HepG2 (cell line): ENCODE measurements around the gene P4HB. TPM values are rescaled to one million over a fixed set of nuclear protein-coding genes. Genes with fewer than 3 reads are reported as not detected.

ENCODE experiments used
- AKAP8 ChIP-seq: sonication (generic); formaldehyde crosslinking; IDR thresholded peaks from 2 replicates; pipeline ENCODE4 v1.5.1; 2020; ENCODE audit warnings: mild to moderate bottlenecking, missing genetic modification reagents
- BHLHE40 ChIP-seq: IDR thresholded peaks from 2 replicates; pipeline ENCODE4 v1.6.1; 2011; ENCODE audit warnings: low read length, improper control_type of control experiment
- CREM ChIP-seq, 2 experiments: sonication (generic) in 1 of 2; formaldehyde crosslinking in 1 of 2; IDR thresholded peaks; 2 replicates each; pipeline versions ENCODE4 v1.4.0 to v1.6.1; 2016 to 2020; ENCODE audit warnings: antibody characterized with exemption in 1 of 2, mild to moderate bottlenecking in 1 of 2, missing genetic modification reagents in 1 of 2
- FIP1L1 ChIP-seq: fragments of 200-400 bp; formaldehyde crosslinking; IDR thresholded peaks from 2 replicates; pipeline ENCODE4 v1.6.1; 2018; ENCODE audit warnings: low read depth, mild to moderate bottlenecking, low read length, moderate library complexity, borderline replicate concordance; ENCODE audit not compliant: insufficient read depth
- FOXK1 ChIP-seq: sonication (generic); formaldehyde crosslinking; IDR thresholded peaks from 2 replicates; pipeline ENCODE4 v1.4.0; 2020; ENCODE audit warnings: low read depth, missing genetic modification reagents, borderline replicate concordance
- MEIS2 ChIP-seq: sonication (generic); formaldehyde crosslinking; IDR thresholded peaks from 2 replicates; pipeline ENCODE4 v1.9.0; 2021; ENCODE audit warnings: mild to moderate bottlenecking, missing genetic modification reagents
- NFATC3 ChIP-seq: sonication (generic); formaldehyde crosslinking; IDR thresholded peaks from 2 replicates; pipeline ENCODE4 v1.5.1; 2020; ENCODE audit warnings: mild to moderate bottlenecking, missing genetic modification reagents
- NFRKB ChIP-seq: fragments of 450-650 bp; IDR thresholded peaks from 2 replicates; pipeline ENCODE4 v1.6.1; 2017
- STAG1 ChIP-seq: sonication (generic); formaldehyde crosslinking; IDR thresholded peaks from 2 replicates; pipeline ENCODE4 v1.4.0; 2020; ENCODE audit warnings: missing genetic modification reagents
- ZNF367 ChIP-seq: sonication (generic); formaldehyde crosslinking; IDR thresholded peaks from 2 replicates; pipeline ENCODE4 v1.4.0; 2020; ENCODE audit warnings: missing genetic modification reagents, borderline replicate concordance
- ZNF616 ChIP-seq: sonication (generic); formaldehyde crosslinking; IDR thresholded peaks from 2 replicates; pipeline ENCODE4 v1.5.0; 2020; ENCODE audit warnings: low read depth, mild to moderate bottlenecking, missing genetic modification reagents
- ZNF766 ChIP-seq: sonication (generic); formaldehyde crosslinking; IDR thresholded peaks from 2 replicates; pipeline ENCODE4 v1.5.0; 2020; ENCODE audit warnings: missing genetic modification reagents, borderline replicate concordance
- ZNF788 ChIP-seq: sonication (generic); formaldehyde crosslinking; IDR thresholded peaks from 2 replicates; pipeline ENCODE4 v1.5.0; 2020; ENCODE audit warnings: mild to moderate bottlenecking, missing genetic modification reagents, borderline replicate concordance
- ZSCAN29 ChIP-seq: sonication (generic); formaldehyde crosslinking; conservative IDR thresholded peaks from 2 replicates; pipeline ENCODE4 v1.4.0; 2020; ENCODE audit warnings: mild to moderate bottlenecking, missing genetic modification reagents
- polyA plus RNA-seq, 8 experiments: library from polyadenylated mRNA; depleted of rRNA in 3 of 8; stranded (reverse) in 7 of 8; unstranded in 1 of 8; fragments of >200 nt; fragmentation: Illumina TruSeq in 4 of 8; extraction: Trizol in 4 of 8; gene quantifications; 2 replicates each; pipeline versions ENCODE4 v1.2.1 to v1.2.3, GENCODE V29; 2011 to 2016; ENCODE audit warnings: low read depth in 4 of 8, missing spikeins in 1 of 8, mixed read lengths in 1 of 8; ENCODE audit not compliant: insufficient read depth in 1 of 8
- total RNA-seq, 5 experiments: library from RNA; depleted of rRNA; stranded (reverse); fragments of >200 nt; fragmentation: Illumina TruSeq; extraction: Trizol; gene quantifications; 2 replicates each; pipeline ENCODE4 v1.2.3, GENCODE V29; 2016; ENCODE audit warnings: low read depth in 1 of 5
- TF ChIP-seq, protein P1 (sequence below): sonication (generic); formaldehyde crosslinking; IDR thresholded peaks from 2 replicates; pipeline ENCODE4 v1.5.1; 2020; ENCODE audit warnings: missing genetic modification reagents, mild to moderate bottlenecking, borderline replicate concordance
- TF ChIP-seq, protein P2 (sequence below): sonication (generic); formaldehyde crosslinking; IDR thresholded peaks from 2 replicates; pipeline ENCODE4 v1.4.0; 2020; ENCODE audit warnings: mild to moderate bottlenecking, missing genetic modification reagents
- TF ChIP-seq, protein P3 (sequence below): IDR thresholded peaks from 2 replicates; pipeline ENCODE4 v1.6.1; 2012; ENCODE audit warnings: inconsistent platforms
- TF ChIP-seq, protein P4 (sequence below): sonication (generic); formaldehyde crosslinking; IDR thresholded peaks from 2 replicates; pipeline ENCODE4 v1.8.0; 2022; ENCODE audit warnings: mild to moderate bottlenecking, missing genetic modification reagents; ENCODE audit not compliant: insufficient replicate concordance
- TF ChIP-seq, protein P5 (sequence below): sonication (generic); formaldehyde crosslinking; IDR thresholded peaks from 2 replicates; pipeline ENCODE4 v1.4.0; 2020; ENCODE audit warnings: mild to moderate bottlenecking, missing genetic modification reagents
- TF ChIP-seq, protein P6 (sequence below): sonication (generic); formaldehyde crosslinking; IDR thresholded peaks from 2 replicates; pipeline ENCODE4 v1.8.0; 2022; ENCODE audit warnings: missing genetic modification reagents, mild to moderate bottlenecking, borderline replicate concordance

Gene P4HB
- total and polyA plus RNA-seq, 2 of the 13 experiments (the other 11 are each of a cell fraction or from before 2014, with no cell fraction given), result 185 to 782 TPM

DNA sequence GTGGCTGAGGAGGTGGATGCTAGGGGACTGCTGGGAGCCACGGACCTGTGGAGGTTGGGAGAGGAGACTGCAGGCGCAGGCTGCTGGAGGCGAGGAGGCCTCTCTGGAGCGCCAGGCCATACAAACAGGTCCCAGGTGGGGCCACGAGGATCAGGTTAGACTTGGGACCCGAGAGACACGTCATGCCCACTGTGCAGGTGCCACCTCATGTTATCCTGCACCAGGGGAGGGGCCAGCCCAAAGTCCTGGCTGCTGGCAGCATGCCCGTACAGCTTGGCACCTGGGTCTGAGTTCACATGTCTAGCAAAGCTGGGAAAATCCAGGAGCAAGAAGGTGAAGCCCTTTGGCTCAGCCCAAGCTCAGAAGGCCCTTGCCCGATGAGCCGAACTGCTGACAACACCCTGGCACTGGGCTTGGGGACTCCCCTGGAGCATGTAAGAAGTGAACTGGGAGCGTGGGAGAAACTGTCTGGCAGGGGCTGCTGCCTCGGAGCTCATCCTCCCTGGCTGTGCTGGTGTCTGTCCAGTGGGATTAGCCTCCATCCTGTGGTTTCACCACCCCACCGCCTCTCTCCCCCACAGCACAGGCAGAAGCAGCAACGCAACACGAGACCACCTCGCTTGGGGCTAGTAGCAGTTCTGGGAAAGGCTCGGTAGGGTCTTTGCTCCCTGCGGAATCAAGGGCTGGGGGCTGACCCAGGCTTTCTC lies 5.6 kb upstream of the P4HB start (continued):
- peak; percentile 32; the same call in 1 of the 2 replicates for TF ChIP-seq BHLHE40
- TF ChIP-seq ZNF766 (CRISPR knock-in tag), result no peak
- TF ChIP-seq FOXK1 (CRISPR knock-in tag), result no peak
- TF ChIP-seq, protein P1, sequence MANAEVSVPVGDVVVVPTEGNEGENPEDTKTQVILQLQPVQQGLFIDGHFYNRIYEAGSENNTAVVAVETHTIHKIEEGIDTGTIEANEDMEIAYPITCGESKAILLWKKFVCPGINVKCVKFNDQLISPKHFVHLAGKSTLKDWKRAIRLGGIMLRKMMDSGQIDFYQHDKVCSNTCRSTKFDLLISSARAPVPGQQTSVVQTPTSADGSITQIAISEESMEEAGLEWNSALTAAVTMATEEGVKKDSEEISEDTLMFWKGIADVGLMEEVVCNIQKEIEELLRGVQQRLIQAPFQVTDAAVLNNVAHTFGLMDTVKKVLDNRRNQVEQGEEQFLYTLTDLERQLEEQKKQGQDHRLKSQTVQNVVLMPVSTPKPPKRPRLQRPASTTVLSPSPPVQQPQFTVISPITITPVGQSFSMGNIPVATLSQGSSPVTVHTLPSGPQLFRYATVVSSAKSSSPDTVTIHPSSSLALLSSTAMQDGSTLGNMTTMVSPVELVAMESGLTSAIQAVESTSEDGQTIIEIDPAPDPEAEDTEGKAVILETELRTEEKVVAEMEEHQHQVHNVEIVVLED (CRISPR knock-in tag), result no peak
- TF ChIP-seq, protein P2, sequence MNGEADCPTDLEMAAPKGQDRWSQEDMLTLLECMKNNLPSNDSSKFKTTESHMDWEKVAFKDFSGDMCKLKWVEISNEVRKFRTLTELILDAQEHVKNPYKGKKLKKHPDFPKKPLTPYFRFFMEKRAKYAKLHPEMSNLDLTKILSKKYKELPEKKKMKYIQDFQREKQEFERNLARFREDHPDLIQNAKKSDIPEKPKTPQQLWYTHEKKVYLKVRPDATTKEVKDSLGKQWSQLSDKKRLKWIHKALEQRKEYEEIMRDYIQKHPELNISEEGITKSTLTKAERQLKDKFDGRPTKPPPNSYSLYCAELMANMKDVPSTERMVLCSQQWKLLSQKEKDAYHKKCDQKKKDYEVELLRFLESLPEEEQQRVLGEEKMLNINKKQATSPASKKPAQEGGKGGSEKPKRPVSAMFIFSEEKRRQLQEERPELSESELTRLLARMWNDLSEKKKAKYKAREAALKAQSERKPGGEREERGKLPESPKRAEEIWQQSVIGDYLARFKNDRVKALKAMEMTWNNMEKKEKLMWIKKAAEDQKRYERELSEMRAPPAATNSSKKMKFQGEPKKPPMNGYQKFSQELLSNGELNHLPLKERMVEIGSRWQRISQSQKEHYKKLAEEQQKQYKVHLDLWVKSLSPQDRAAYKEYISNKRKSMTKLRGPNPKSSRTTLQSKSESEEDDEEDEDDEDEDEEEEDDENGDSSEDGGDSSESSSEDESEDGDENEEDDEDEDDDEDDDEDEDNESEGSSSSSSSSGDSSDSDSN, result 0 out of 2 replicates have a peak, but pooled peaks have one; percentile 16
- no peak for TF ChIP-seq ZSCAN29 (CRISPR knock-in tag)
- 0 out of 2 replicates have a peak, but pooled peaks have one; percentile 74 for TF ChIP-seq FIP1L1
- TF ChIP-seq MEIS2 (CRISPR knock-in tag), result no peak
- TF ChIP-seq, protein P3, sequence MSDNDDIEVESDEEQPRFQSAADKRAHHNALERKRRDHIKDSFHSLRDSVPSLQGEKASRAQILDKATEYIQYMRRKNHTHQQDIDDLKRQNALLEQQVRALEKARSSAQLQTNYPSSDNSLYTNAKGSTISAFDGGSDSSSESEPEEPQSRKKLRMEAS, result peak; percentile 51; the same call in 1 of the 2 replicates
- TF ChIP-seq, protein P4, sequence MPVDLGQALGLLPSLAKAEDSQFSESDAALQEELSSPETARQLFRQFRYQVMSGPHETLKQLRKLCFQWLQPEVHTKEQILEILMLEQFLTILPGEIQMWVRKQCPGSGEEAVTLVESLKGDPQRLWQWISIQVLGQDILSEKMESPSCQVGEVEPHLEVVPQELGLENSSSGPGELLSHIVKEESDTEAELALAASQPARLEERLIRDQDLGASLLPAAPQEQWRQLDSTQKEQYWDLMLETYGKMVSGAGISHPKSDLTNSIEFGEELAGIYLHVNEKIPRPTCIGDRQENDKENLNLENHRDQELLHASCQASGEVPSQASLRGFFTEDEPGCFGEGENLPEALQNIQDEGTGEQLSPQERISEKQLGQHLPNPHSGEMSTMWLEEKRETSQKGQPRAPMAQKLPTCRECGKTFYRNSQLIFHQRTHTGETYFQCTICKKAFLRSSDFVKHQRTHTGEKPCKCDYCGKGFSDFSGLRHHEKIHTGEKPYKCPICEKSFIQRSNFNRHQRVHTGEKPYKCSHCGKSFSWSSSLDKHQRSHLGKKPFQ (CRISPR knock-in tag), result no peak
- no peak for TF ChIP-seq ZNF616 (CRISPR knock-in tag)
- TF ChIP-seq ZNF788 (CRISPR knock-in tag), result no peak
- TF ChIP-seq ZNF367 (CRISPR knock-in tag), result no peak
- no peak; the same call in 1 of the 2 replicates for TF ChIP-seq CREM (IDR thresholded peaks at IDR 0.05)
- no peak for TF ChIP-seq CREM (CRISPR knock-in tag; IDR thresholded peaks at IDR 0.05)
- no peak for TF ChIP-seq AKAP8 (CRISPR knock-in tag)
- no peak for TF ChIP-seq STAG1
- 0 out of 2 replicates have a peak, but pooled peaks have one; percentile 10 for TF ChIP-seq NFATC3 (CRISPR knock-in tag)
- TF ChIP-seq NFRKB, result no peak
- TF ChIP-seq, protein P5, sequence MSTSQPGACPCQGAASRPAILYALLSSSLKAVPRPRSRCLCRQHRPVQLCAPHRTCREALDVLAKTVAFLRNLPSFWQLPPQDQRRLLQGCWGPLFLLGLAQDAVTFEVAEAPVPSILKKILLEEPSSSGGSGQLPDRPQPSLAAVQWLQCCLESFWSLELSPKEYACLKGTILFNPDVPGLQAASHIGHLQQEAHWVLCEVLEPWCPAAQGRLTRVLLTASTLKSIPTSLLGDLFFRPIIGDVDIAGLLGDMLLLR (CRISPR knock-in tag), result 0 out of 2 replicates have a peak, but pooled peaks have one; percentile 51
- TF ChIP-seq, protein P6, sequence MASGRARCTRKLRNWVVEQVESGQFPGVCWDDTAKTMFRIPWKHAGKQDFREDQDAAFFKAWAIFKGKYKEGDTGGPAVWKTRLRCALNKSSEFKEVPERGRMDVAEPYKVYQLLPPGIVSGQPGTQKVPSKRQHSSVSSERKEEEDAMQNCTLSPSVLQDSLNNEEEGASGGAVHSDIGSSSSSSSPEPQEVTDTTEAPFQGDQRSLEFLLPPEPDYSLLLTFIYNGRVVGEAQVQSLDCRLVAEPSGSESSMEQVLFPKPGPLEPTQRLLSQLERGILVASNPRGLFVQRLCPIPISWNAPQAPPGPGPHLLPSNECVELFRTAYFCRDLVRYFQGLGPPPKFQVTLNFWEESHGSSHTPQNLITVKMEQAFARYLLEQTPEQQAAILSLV (CRISPR knock-in tag), result 0 out of 2 replicates have a peak, but pooled peaks have one; percentile 24
